GM18498 (cell line): ENCODE results near the gene LRFN5.
"Not testable (repeated sequence)": the region's sequence is repeated elsewhere in the genome, so short reads cannot be mapped to it uniquely, and the experiment has no call there.

Experiments
- ATAC-seq: cut with Tn5 transposase; IDR thresholded peaks from one replicate; pipeline ENCODE4 v1.9.1; 2021; ENCODE audit warnings: mild to moderate bottlenecking, moderate library complexity; ENCODE audit not compliant: unreplicated experiment

The LRFN5 gene

GRCh38 chr14:41878321-41878720 lies 271.6 kb downstream of the LRFN5 start:
- ATAC-seq: no peak

- ATAC-seq: no peak
These were observed 284.9 kb downstream of the LRFN5 start for GRCh38 chr14:41891624-41892023.

- ATAC-seq: no peak
These were observed 292.7 kb downstream of the LRFN5 start for GRCh38 chr14:41899416-41899815.

GRCh38 chr14:41900644-41901043 lies 294.0 kb downstream of the LRFN5 start:
- ATAC-seq: no peak

GRCh38 chr14:41901089-41901488 lies 294.4 kb downstream of the LRFN5 start:
- no peak for ATAC-seq

- ATAC-seq: no peak
These were observed 298.8 kb downstream of the LRFN5 start for GRCh38 chr14:41905394-41905964.

GRCh38 chr14:41911155-41911554 lies 304.5 kb downstream of the LRFN5 start:
- not testable (repeated sequence) for ATAC-seq

- no peak for ATAC-seq
These were observed 306.7 kb downstream of the LRFN5 start for GRCh38 chr14:41913398-41913797.

GRCh38 chr14:41915732-41916131 lies 309.1 kb downstream of the LRFN5 start:
- no peak for ATAC-seq

- no peak for ATAC-seq
These were observed 309.6 kb downstream of the LRFN5 start for GRCh38 chr14:41916313-41916712.

- no peak for ATAC-seq
These were observed 318.7 kb downstream of the LRFN5 start for GRCh38 chr14:41925409-41925808.

- no peak for ATAC-seq
These were observed 343.9 kb downstream of the LRFN5 start for GRCh38 chr14:41950428-41951151.
